Kidney glomerular epithelial cell (primary cell): ENCODE measurements around the gene CPNE9.
"Not testable (repeated sequence)": the region's sequence is repeated elsewhere in the genome, so short reads cannot be mapped to it uniquely, and the experiment has no call there.

Source experiments
- DNase-seq: peaks from one replicate; lab custom pipeline; 2025; lab: John Stamatoyannopoulos, UW

CPNE9 gene

DNA sequence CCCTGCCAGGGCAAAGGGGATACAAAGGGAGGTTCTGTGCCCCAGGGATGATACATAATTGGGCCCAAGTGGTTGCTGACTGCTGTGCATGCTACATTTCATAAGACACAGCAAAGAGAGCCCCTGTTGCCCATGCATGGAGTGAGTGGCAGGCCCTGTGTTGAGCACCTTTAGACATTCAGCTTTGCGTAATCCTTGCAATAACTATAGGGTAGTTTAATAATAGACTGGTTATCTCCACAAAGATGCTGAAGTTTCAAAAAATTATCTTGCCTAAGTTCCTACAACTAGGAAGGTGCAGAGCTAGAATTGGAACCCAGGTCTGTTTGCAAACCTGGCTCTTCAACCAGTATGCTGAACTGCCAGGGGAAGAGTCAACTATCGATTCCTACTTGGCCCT is 44.4 kb downstream of the CPNE9 start:
- no peak for DNase-seq

DNA sequence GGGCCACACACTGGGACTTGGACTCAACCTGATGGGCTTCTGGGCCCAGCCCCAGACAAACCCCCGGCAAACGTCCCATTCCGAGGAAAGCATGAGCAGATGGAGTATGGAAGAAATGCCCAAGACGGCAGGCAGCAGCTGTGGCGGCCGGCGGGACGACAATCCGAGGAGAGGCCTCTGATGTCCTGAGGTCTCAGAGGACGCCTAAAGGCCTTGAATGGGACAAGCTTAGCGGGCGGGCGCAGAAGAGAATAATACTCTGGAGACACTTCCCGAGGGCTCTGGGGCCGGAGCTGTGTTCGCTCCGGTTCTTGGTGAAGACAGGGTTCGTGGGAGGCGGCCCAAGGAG is 45.6 kb downstream of the CPNE9 start:
- no peak for DNase-seq

DNA sequence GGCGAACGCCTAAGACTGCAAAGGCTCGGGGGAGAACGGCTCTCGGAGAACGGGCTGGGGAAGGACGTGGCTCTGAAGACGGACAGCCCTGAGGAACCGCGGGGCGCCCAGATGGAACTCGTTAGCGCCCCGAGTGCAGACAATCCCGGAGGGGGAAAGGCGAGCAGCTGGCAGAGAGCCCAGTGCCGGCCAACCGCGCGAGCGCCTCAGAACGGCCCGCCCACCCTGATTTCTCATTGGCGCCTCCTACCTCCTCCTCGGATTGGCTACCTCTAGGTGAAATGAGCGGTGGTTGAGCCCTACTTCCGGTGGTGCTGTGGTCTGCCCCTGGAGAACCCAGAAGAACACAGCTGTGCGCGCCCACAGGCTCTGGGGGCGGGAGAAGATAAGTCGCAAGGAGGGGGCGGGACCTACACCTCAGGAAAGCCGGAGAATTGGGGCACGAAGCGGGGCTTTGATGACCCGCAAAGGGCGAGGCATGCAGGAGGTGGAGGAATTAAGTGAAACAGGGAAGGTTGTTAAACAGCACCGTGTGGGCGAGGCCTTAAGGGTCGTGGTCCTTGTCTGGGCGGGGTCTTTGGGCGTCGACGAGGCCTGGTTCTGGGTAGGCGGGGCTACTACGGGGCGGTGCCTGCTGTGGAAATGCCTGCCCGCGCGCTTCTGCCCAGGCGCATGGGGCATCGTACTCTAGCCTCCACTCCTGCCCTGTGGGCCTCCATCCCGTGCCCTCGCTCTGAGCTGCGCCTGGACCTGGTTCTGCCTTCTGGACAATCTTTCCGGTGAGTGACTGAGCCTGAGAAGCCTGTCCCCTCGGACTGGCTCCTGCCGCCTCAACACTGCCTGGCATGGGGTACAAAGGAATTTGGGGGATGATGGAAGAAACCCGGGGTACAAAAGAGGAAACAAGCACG is 46.3 kb downstream of the CPNE9 start, which contains the start of gene OGG1:
TSS of gene OGG1 (plus strand) at position 308 of the 911 bp plus-strand sequence. CDS start at position 643, 335 bp downstream.
- peak; percentile 96 for DNase-seq

DNA sequence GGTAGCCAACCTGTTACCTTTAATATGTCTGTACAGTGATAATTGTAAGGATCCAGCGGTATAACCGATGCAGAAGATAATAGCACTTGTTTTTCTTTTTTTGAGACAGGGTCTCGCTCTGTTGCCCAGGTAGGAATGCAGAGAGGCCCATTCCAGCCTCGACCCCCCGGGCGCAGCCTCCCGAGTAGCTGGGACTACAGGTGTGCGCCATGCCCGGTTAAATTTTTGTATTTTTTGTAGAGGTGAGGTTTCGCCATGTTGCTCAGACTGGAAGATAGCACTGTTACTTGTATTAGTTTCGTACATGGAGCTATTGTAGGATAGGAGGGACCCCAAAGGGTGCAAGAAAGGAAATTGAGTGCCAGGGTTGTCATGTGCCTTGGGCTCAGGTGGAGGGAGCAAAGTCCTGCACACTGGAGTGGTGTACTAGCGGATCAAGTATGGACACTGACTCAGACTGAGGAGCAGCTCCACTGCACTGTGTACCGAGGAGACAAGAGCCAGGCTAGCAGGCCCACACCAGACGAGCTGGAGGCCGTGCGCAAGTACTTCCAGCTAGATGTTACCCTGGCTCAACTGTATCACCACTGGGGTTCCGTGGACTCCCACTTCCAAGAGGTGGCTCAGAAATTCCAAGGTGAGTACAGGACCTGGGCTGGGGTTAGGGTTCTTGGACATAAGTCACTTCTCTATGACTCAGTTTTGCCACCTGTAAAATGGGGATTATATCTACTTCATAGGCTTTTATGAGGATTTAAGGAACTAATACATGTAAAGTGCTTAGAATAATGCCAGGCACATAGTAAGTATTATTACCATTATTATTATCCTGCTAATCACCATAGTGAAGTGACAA is 47.2 kb downstream of the CPNE9 start:
- no peak for DNase-seq

DNA sequence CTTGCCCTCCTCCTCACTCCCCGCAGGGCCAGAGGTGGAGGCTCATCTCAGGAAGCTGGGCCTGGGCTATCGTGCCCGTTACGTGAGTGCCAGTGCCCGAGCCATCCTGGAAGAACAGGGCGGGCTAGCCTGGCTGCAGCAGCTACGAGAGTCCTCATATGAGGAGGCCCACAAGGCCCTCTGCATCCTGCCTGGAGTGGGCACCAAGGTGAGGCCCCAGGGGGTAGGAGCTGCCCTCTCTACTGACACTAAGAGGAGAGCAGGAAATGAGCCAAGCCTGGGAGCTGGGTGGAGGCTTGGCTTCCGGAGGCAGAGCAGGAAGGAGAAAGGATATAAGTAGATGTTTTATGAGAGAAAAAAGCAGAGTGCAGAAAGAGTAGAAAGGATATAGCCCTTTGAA is 51.0 kb downstream of the CPNE9 start:
- DNase-seq, result no peak

DNA sequence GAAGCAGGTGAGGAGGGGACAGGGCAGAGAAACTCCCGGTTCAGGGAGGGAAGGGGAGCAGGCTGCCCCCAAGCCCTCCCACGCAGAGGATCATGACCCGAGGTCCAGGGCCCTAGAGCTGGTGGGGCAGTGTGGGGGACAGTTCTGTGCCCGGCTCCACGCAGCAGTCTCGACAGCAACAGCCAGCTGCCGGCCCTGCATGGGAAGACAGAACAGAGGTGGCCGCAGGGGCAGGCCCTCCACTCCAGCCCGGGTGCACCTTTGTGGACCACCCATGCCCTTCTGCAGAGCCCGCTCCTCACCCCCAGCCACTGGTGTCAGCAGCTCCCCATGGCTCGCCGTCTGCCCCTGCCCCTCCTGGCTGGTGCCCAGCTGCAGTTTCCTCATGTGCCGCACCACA is 53.8 kb downstream of the CPNE9 start:
- DNase-seq, result no peak

DNA sequence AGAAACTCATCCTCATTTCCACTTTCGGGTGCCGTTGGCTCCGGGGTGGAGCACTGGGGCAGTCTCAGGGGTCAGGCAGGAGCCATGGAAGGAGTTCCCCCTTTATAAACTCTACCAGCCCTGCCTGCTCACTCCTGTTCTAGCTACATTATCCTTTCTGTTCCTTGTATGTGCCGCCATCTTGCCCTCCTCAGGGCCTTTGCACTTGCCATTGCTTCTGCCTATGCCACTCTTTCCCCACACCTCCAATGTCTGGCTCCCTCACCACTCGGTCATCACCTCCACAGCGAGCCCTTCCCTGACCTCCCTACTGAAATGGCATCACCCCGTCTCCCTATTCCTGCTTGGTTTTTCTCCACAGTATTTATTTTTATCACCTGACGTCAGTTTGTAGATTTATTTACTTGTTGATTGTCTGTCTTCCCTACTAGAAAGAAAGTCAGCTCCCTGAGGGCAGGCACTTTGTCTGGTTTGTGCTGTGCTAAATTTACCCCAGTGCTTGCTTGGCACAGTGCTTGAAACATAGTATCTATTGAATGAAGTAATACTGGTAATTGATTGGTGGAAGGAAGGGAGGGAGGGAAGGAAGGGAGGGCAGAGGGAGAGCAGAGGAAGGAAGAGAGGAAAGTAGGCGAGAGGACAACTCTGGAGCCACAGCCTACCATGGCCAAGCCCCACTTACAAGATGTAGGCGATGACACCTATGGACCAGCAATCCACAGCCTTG is 57.3 kb downstream of the CPNE9 start:
- no peak for DNase-seq

DNA sequence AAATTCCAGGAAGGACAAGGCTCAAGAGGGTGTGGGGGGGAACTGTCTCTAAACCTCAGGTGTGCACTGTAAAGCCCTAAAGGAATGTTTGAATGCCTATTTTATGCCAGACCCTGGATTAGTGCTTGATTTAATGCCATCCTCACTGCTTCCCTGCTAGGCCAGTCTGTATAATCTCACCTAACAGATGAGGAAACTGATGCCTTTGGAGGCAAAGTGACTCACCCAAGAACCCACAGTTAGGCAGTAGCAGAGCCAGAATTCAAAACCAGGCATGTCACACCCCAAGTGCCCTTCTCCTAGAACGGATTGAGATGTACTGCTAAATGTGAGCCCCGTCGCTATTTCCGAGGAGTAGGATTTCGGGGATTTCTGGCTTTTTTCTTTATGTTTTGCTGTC is 58.3 kb downstream of the CPNE9 start:
- DNase-seq, result no peak

DNA sequence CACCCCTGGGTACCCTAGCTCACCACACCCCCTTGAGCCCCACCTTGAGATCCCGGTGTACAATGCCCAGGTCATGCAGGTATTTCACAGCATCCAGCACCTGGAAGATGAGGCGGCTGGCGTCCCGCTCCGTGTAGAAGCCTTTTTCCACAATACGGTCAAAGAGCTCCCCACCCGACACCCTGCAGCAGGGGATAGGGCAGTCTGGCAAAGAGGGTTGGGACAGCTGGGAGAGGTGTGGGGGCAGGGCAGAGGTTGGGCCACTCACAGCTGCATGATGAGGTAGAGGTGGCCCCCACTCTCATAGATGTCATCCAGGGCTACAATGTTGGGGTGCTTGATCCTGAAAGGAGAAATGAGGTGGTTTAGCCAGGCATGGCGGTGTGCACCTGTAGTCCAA is 59.2 kb downstream of the CPNE9 start:
- DNase-seq, result no peak

DNA sequence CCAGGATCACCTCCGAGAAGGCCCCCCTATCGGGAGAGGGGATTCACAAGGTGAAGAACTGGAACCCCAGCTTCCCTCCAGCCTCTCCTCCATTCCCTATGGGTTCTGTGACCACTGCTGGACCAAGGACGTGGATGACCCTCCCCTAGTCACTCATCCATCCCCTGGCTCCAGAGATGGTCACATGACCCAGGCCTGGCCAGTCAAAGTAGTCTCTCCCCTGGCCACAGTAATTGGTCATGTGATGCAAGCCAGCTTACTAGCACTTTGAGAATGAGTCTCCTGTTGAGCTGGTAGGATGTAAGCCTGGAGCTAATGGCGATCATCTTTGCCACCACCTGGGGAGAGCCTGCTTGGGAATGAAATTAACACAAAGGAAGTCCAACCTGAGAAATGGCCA is 62.2 kb downstream of the CPNE9 start:
- no peak for DNase-seq

DNA sequence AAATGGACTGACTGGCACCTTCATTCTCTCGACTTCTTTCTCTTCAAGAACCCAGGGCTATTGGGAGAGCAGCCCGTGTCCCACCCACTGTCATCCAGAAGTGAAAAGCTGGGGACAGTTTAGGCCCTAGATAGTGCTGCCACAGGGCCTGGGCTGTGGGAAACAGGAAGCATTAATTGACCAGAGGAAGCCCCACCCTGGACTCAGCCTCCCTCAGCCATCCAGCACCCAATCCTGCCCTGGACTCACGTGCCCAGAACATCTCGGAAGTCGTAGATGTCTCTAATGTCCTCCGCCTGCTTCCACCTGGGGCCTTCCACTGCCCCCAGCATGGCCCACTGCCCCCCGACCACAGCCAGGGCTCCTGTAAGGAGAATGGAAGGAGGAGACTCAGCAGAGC is 63.8 kb downstream of the CPNE9 start:
- no peak for DNase-seq

DNA sequence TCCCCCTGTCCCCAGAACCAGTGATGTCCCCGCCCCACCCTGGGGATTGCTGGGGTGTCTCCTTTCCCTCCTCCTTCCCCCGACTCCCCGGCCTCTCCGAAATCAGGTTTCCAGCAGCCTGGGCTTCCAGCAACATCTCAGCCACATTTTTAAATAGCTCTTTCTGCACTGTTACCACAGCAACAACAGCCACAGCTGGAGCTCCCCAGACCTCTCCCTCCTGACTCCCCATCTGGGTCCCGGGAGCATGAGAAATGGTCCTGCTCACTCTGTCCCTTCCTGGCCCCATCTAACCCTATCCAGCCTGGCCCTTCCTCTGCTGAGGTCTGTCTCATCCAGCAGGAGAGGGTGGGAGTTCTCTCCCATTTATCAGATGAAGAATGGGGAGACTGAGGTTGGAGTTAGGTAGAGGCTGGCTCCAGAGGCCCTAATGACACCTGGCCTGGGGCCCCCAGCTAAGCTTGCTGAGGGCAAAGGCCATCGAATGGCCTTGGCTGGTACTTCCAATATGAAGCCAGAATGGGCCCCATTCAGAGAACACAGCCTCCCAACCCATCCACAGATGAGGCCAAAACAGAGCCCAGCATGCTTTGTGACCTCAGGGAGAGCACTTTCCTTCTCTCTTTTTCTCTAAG is 64.6 kb downstream of the CPNE9 start:
- DNase-seq, result no peak

DNA sequence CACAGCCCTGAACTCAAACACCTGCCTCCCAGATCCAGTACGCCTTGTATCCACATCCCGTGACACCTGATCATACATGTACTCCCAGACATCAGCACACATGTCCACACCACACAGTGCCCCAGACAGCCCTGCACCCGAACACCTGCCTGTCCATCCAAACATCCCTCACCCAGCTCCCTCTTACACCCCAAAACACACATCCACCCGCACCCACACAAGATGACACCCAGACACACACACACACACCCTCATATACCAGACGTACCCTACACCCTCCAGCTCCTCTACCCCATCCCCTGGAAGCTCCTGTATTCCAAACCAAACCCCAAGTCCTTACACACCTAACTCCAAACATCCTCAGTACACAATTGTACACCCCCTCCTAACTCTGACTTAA is 65.4 kb downstream of the CPNE9 start:
- no peak for DNase-seq

DNA sequence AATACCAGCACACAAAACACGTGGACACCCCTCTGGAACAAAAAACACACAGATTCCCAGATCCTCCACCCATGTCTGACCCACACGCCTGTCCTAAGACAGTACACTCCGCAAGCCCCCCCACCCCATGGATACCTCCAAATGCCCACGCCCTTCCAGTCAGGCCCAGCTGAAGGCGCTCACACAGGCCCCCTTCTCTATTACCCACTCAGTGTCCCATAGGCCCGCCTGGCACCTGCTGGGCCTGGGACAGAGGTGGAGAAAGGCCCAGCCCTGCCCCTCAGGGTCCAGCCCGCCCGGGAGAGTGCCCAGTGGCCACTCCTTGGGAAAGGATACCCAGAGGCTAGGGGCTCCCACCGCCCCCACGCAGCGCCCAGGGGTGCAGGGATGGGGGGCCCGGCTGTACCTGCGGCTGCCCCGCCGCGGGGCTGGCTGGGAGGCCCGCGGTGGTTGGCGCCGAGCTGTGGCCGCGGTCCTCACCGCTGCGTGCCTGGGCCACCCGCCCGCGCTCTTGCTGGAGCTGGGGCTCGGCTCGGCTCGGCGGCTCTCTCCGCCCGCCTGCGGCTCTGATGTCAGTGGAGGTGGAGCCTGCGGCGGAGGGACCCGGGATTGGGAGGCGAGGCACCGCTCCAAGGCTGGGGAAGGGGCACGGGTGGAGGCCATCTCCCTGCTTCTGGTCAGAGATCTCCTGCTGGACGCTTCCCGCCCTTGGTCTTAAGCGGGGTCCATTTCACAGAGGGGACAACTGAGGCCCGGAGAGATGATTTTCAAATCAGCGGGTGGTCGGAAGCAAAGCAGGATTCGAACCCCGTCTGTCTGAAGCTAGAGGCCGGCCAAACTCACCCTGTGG is 66.0 kb downstream of the CPNE9 start, which contains the start of gene CAMK1:
TSS of gene CAMK1 (minus strand) at position 522 of the 850 bp plus-strand sequence. CDS start 2,198 bp downstream, outside the sequence.
- peak; percentile 25 for DNase-seq

DNA sequence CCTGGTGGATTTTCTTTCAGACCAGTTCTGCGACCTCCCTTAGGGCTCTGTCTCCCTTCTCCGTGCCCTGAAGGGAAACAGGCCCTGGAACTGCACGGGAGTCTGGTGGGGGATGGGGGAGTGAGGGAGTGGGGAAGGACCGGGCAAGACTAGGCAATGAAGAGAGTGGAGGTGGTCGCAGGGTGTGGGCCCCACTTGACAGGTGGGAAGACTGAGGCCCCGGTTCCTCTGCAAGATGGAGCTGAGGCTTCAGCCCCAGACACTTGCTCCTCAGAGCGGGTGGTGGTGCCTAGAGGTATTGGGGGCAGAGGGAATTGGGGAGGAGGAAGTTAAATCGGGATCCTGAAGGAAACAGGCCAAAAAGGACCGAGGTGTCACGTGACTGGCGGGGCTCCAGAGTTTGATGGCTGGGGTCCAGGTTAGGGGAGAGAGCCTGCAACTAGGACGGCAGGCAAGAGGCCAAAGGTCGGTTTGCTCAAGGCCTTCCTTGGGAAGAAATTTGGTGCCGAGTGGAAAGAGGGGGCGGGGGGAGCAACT is 66.7 kb downstream of the CPNE9 start:
- DNase-seq, result no peak

DNA sequence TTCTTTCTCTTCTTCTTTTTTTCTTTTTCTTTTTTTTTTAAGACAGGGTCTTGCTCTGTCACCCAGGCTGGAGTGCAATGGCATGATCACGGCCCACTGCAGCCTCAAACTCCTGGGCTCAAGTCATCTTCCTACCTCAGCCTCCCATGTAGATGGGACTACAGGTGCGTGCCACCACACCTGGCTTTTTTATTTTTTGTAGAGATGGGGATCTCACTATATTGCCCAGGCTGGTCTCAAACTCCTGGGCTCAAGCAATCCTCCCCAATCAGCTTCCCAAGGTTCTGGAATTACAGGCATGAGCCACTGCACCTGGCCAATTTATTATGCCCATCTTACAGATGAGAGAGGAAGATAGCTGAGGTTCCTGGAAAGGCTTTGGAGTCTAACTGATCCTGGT is 67.4 kb downstream of the CPNE9 start:
- DNase-seq, result not testable (repeated sequence)

DNA sequence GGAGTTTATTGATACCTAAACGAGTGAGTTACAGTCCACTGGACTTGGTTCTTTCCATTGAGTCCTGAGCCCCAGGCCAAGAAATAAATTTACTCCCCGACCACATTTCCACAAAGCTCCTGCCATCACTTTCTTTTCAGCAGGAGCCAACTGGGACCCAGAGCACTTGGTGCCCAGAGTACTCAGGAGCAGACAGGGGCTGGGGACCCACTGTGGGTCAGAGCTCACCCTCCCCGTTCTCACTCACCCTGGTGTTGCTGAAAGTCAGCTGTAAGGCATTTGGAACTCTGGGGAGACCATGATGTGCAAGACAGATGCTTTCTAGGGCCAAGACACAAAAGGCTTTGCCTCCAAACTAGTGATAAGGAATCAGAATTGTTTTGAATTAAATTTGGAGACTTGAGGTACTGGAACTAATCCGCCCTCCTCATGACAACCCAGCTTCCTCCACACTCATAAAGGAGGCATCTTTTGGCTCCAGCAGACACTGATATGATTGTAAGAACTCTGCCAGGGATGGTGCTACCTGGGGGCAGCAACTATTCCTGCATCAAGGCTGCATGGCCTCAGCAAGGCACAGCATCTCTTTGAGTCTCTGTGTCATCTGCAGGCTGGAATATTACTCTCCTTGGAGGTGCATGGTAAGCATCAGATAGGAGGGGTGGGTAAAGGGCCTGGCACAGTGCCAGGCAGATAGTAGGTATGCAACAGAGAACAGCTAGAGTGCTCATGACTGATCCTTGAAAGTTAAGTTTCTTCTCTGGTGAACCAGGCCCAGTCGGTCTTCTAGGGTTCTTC is 73.5 kb downstream of the CPNE9 start:
- no peak for DNase-seq

DNA sequence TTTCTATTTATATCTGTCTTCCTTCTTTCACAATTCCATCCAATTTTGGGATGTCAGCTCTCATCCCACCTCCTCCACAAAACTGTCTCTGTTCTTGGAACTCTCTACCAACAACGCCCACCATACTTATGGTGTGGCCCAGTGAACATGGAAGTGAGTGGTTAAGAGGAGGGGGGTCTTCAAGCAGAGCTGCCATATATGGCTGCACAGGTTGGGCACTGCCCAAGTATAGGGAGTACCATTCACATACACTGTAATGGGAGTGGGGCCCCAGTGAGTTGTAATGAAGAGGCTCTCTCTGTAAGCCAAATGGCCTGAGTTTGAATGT is 74.0 kb downstream of the CPNE9 start:
- DNase-seq, result no peak

DNA sequence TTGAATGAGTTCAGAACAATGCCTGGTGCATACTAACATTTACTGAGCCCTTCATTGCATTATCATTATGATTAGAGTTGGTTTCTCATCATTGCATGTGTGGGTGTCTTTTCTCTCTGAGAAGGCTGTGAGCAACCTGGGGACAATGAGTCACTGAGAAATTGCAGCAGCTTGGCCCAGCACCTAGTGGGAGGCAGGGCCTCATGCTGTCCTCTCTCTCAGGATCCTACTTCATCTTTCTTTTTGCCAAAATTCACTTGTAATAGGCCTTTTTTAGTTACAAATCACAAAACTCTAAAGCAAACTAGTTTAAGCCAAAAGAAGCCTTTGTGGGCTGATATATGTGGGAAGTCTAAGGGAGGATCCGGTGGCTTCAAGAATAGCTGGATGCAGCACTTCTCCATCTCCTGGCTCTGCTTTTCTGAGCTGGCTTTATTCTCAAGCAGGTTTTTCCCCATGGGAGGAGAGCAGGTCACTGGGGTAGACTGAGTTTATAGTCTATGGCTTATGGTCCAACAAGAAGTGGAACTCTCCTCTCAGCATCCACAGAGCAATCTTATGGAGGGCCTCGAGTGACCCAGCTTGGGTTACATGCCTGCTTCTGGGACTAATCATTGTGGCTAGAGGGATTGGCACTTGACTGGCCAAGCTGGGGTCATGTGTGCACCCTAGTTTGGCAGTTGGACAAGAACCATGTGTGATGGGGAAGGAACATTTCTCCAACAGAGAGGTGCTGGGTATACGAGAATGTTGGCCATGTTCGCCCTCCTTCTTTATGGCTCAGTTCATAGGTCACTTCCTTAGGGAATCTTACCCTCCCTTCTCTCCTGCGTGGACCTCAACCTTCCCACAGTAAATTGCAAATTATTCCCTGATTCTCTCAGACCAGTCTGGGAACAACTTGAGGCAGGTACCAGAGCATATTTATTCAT is 74.8 kb downstream of the CPNE9 start:
- DNase-seq, result no peak
